Left lung (tissue), 10 donors: ENCODE measurements around the gene RBM6. TPM values are rescaled to one million over a fixed set of nuclear protein-coding genes. Genes with fewer than 3 reads are reported as not detected.

Experiments
- ATAC-seq: fragments of 200-7000 bp; cut with Tn5 transposase; one replicate; pipeline ENCODE4 v1.9.1; 2020; ENCODE audit warnings: moderate library complexity
- DNase-seq, 4 donors: peaks; one replicate each; pipeline ENCODE4 v3.0.0-alpha.2; 2013 to 2020
- H3K27ac ChIP-seq, 2 donors: fragments of 200-600 bp; sonication (generic) in 1 of 2; one replicate each; pipeline versions ENCODE4 v1.5.0 to v1.8.0; 2020 to 2021
- H3K27me3 ChIP-seq, 2 donors: fragments of 200-600 bp; sonication (generic) in 1 of 2; one replicate each; pipeline versions ENCODE4 v1.5.0 to v1.8.0; 2020 to 2021
- H3K36me3 ChIP-seq, 2 donors: fragments of 200-600 bp; sonication (generic) in 1 of 2; one replicate each; pipeline versions ENCODE4 v1.5.0 to v1.8.0; 2020 to 2021
- H3K4me1 ChIP-seq, 2 donors: fragments of 200-600 bp; one replicate each; pipeline ENCODE4 v1.8.0; 2021
- H3K4me3 ChIP-seq, 2 donors: fragments of 200-600 bp; sonication (generic) in 1 of 2; one replicate each; pipeline versions ENCODE4 v1.5.0 to v1.8.0; 2020 to 2021; ENCODE audit warnings: mild to moderate bottlenecking in 1 of 2
- H3K9me3 ChIP-seq, 2 donors: fragments of 200-600 bp; sonication (generic) in 1 of 2; one replicate each; pipeline versions ENCODE4 v1.5.0 to v1.8.0; 2020 to 2021
- CTCF ChIP-seq, 2 donors: fragments of 200-600 bp; sonication (generic) in 1 of 2; IDR thresholded peaks; one replicate each; pipeline versions ENCODE4 v1.5.0 to v1.8.0; 2021; ENCODE audit warnings: antibody characterized with exemption in 2 of 2
- intact Hi-C, 2 donors: fragments of 100-400 bp; cut with DNase I; formaldehyde crosslinking; loops; one replicate each; pipeline versions ENCODE4 v1.11.2 to v1.14.2; 2022
- polyA plus RNA-seq, 6 donors: library from polyadenylated mRNA; unstranded; fragments of 120-200 nt; gene quantifications; one replicate each; pipeline ENCODE4 v1.2.1, GENCODE V29; 2013; ENCODE audit not compliant: insufficient read length in 6 of 6
- total RNA-seq, 2 donors: library from RNA; stranded (reverse); fragmentation: NEBNext Ultra II Directional; extraction: Animal tissue kit (Norgen Biotek cat#: 25700); gene quantifications; one replicate each; pipeline ENCODE4 v1.2.1, GENCODE V29; 2021
- donor health status: DM: no; HTN: yes; CAD: no.
- donor health status: DM: no; HTN: no; CAD: no.

Gene RBM6
- total and polyA plus RNA-seq, 8 donors, result 59.6 to 232 (median 168) TPM

- Histone ChIP-seq H3K36me3 (no peaks in the 10 kb centered on the region), H3K4me1 (peaks cover 8 to 14% of the 10 kb centered on the region in 2 donors), H3K9me3 (no peaks in the 10 kb centered on the region), H3K27me3 (no peaks in the 10 kb centered on the region), H3K27ac (no peak overlapping the region), H3K4me3 (no peak overlapping the region)
- no peak for DNase-seq
- TF ChIP-seq CTCF (IDR thresholded peaks at IDR 0.05), result no peak
- ATAC-seq, result no peak
- intact Hi-C loops, result no loop called here
These were observed 14.5 kb upstream of the RBM6 start for GRCh38 chr3:49925485-49925884.

GRCh38 chr3:49926117-49926728 lies 13.7 kb upstream of the RBM6 start:
- ATAC-seq, result no peak
- no peaks in the 10 kb centered on the region for H3K36me3 ChIP-seq

GRCh38 chr3:49927798-49928197 lies 12.2 kb upstream of the RBM6 start:
- Histone ChIP-seq H3K27me3 (no peaks in the 10 kb centered on the region), H3K36me3 (no peaks in the 10 kb centered on the region), H3K4me1 (peaks cover 8 to 14% of the 10 kb centered on the region in 2 donors), H3K9me3 (no peaks in the 10 kb centered on the region), H3K27ac (no peak overlapping the region), H3K4me3 (no peak overlapping the region)
- intact Hi-C loops, result no loop called here
- DNase-seq (no peak), ATAC-seq (no peak)
- TF ChIP-seq CTCF (IDR thresholded peaks at IDR 0.05), result no peak

More at GRCh38 chr3:49926117-49926728, 13.7 kb upstream of the RBM6 start:
- Histone ChIP-seq H3K9me3 (no peaks in the 10 kb centered on the region), H3K27ac (no peak overlapping the region), H3K27me3 (no peaks in the 10 kb centered on the region), H3K4me3 (no peak overlapping the region), H3K4me1 (peaks cover 8 to 14% of the 10 kb centered on the region in 2 donors)
- no peak for TF ChIP-seq CTCF (IDR thresholded peaks at IDR 0.05)
- DNase-seq, result no peak
- intact Hi-C loops, result no loop called here

- Histone ChIP-seq H3K4me3 (peak overlapping the region; percentile 60 to 64), H3K36me3 (no peaks in the 10 kb centered on the region), H3K4me1 (peaks cover 8 to 14% of the 10 kb centered on the region in 2 donors), H3K27ac (peak overlapping the region in 1 of 2 donors; percentile 87), H3K27me3 (no peaks in the 10 kb centered on the region), H3K9me3 (no peaks in the 10 kb centered on the region)
- no peak for TF ChIP-seq CTCF (IDR thresholded peaks at IDR 0.05)
- DNase-seq (peak in 2 of 4 donors; percentile 51 to 74), ATAC-seq (peak; percentile 66)
- intact Hi-C loops, result no loop called here
These were observed 11.4 kb upstream of the RBM6 start for GRCh38 chr3:49928481-49929017.

GRCh38 chr3:49929291-49930167 lies 10.4 kb upstream of the RBM6 start, which contains the start of gene MON1A:
MON1A (minus strand) TSS chr3:49929811; CDS start chr3:49913346, 16,465 bp downstream.
- peak; percentile 90 to 100 (median 94) for DNase-seq
- ATAC-seq, result peak; percentile 97
- intact Hi-C loops, result no loop called here
- H3K36me3 ChIP-seq, result no peaks in the 10 kb centered on the region
- H3K4me1 ChIP-seq, result peaks cover 8 to 14% of the 10 kb centered on the region in 2 donors
- no peaks in the 10 kb centered on the region for H3K9me3 ChIP-seq
- H3K4me3 ChIP-seq, result peak within 1 kb of the TSS; percentile 60 to 64
- H3K27me3 ChIP-seq, result no peaks in the 10 kb centered on the region
- peak within 1 kb of the TSS; percentile 81 to 87 for H3K27ac ChIP-seq
- TF ChIP-seq CTCF (IDR thresholded peaks at IDR 0.05), result peak in 1 of 2 donors; percentile 21
